ENCODE results near the gene SYNE1.

Gene SYNE1

GRCh38 chr6:152221806-152222628 lies 415.1 kb downstream of the SYNE1 start:
- DNase-seq: no peak

DNA sequence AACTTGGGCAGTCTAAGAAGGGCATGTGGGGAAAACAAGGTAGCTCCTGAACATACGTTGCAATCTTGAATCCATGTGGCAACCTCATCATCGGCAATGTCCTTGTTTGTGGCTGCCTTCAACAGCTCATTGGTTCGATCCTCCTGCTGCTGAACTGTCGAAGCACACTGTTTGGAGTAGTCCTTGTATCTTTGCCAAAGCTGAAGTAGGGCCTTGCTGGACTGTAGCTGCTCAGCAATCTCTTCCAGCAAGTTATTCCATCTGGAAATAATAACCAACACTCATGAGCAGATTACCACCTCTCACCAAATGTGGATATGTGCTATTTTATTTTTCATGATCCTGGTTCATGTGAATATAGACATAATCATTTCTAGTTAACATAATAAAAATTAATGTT lies 416.4 kb downstream of the SYNE1 start:
- DNase-seq: no peak

GRCh38 chr6:152218887-152219286 lies 418.3 kb downstream of the SYNE1 start:
- no peak for DNase-seq

DNA sequence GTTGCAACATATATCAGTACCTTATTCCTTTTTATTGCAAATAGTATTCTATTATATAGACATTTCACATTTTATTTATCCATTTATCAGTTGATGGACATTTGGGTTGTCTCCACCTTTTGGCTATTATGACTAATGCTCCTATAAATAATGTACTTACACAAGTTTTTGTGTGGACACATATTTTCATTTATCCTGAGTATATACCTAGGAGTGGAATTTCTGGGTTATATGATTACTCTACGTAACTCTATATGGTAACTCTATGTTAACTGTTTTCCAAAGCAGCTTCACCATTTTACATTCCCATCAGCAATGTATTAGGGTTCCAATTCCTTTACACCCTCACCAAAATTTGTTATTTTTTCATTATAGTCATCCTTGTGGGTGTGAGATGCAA lies 424.7 kb downstream of the SYNE1 start:
- no peak for DNase-seq

DNA sequence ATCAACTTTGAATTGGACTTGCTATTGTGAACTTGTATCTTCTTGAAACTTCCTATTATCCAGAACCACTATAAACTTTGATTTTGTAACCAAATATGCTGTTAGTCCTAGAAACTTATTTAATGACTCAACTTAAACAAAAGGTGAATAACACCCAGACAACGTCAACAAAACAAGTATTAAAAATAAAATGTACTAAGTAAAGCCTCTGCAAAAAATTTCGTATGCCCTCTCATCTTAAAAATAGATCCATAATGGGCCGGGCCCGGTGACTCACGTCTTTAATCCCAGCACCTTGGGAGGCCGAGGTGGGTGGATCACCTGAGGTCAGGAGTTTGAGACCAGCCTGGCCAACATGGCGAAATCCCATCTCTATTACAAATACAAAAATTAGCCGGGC lies 428.0 kb downstream of the SYNE1 start:
- no peak for DNase-seq

DNA sequence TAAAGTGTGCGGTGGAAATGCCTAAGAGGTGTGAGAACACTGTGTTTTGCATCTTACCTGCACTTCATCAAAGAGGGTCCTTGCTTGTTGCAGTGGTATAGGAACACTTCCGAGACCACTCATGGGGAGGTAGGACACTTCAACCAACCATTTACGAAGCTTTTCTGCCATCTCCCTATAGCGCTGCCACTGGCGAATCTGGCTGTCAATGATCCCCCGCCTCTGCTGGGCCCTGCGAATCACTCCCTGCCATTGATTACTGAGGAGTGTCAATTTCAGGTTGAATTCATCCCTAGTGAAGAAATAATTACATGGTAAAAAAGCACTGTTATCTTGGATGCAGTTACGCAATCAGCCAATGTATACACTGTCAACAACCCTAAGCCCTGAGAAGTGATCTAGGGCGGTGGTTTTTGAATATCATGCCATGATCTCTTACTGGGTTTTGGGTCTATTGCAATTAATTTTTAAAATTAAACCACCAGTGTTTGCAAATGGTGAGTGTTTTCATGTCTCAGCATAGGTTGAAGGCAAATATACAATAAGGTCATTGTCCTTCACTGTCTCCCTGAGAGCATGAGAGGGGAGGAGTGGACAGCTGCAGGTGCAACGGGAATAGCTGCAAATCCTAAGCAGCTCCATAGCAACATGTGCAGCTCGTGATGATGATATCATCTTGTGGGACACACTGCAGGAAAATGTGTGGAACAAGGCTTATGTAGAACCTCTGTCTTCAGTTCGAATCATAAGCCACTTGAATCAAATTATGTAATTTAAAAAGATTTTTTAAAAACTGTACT lies 429.0 kb downstream of the SYNE1 start:
- no peak for DNase-seq

DNA sequence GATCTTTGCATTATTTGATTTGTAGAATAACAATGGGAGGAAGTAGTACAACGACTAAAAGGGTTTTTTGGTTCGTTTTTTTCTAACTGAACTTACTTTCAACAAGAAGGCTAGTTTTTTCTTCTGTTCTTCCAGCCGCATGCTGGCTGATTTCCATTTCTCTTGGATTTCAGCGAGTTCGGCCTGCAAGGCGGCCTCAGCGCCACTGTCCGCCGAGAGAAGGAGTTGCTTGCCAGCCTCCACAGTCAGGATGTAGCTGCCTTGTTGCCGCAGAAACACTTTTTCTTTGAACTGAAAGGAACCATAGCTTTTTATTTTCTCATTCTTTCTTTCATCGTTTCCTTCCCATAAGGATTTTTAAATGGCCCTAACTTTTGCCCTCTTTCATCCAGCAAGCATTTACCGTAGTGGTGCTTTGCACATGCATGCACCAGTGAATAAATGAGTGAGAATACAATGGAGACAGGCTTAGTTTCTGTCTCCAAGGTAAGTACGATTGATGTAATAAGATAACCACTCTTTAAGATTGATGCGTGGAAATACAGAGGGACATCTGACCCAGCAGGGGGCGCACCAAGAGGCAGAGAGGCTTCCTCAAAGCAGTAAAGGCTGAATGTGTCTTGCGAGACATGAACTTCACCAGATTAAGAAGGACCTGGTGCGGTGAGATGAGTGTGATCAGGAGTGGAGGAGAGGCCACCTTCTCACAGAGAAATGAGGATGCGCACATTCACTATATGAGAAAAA lies 430.9 kb downstream of the SYNE1 start:
- no peak for DNase-seq

DNA sequence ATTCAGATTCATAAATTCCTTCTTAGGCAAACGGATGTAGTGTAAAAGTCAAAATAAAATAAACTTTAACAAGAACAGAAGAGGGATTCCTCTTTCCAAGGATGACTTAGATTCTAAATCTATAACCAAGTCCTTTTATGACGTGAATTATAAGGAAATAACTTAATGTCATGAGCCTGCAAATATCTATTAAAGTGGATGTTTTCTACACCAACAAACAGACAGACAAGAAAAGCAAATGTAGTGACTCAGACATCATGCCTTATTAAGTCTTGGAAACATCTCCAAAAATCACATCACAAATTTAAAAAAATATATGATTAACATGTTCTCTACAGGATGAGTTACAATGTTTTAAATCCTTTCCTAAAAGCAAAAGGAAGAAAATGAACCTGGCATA lies 432.6 kb downstream of the SYNE1 start:
- DNase-seq: no peak

- DNase-seq: no peak
Observed at GRCh38 chr6:152201120-152201519, 436.0 kb downstream of the SYNE1 start.

GRCh38 chr6:152195896-152196295 lies 441.3 kb downstream of the SYNE1 start:
- no peak for DNase-seq

DNA sequence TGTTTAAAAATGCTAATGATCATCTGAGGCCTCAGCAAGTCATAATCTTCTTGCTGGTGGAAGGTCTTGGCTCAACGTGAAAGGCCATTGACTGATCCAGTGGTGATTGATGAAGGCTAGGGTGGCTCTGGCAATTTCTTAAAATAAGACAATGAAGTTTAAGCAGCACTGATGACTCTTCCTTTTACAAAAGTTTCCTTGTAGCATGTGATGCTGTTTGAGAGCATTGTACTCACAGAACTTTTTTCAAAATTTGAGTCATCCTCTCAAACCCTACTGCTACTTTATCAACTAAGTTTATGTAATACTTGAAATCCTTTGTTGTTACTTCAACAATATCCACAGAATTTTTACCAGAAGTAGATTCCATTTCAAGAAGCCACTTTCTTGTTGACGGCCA lies 447.4 kb downstream of the SYNE1 start:
- DNase-seq: no peak

GRCh38 chr6:152188011-152188410 lies 449.2 kb downstream of the SYNE1 start:
- no peak for DNase-seq

- no peak for DNase-seq
Observed at GRCh38 chr6:152186840-152187239, 450.3 kb downstream of the SYNE1 start.

DNA sequence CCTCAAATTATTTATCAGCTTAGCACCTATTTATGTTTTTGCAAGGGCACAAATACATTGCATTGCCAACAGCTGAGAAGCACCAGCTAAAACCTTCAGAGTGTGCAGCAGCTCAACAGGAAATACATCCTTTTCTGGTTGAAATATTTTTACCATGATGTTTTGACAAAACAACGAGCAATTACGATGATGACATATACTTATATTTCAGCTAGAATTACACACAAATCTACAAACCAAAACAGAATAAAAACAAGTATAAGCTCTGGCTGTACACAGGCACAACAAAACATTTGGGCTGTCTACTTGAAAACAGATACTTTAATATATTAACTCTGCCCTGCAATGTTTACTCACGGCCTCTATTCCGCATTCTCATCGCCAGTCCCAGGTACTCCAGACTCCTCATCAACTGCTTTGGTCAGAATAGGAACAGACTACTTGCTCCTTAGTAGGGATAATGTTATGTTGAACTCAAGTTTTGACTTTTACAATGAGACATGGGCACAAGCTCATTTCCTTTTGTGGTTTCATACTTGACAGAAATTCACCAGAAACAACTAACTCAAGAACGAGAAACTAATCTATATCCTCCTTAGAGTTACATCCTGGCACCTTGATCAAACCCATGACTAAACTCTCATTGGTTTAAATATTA lies 452.1 kb downstream of the SYNE1 start:
- DNase-seq: no peak

DNA sequence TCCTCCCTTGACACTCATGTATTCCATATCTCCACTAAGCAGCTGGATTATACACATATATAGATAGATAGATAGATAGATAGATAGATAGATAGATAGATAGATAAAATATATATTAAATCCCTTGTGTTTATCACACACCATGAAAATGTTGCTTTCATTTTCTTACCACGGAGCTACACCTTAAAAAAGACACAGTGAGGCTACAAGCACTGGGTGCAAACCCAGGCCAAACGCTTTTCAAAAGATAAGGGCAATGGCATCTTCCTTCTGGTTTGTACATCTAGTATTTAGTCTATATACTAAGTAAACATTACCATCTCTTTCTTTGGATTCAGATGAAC lies 452.6 kb downstream of the SYNE1 start:
- DNase-seq: no peak

DNA sequence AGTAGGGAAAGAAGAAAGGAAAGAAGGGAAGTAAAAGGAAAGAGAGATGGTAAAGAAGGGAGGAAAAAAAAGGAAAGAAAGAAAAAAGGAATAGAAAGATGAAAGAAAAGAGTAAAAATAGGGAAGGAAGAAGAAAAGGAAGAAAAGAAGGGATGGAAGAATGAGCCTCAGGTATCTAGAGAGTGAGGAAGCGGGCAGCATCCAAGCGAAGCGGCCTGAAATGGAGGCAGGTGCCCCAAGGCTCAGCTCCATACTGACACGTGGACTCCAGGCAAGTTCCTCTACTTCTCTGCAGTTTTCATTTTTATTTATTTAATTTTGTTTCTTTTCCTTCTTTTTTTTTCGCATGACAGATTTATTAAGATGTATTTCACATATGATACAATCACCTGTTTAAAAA lies 456.6 kb downstream of the SYNE1 start:
- DNase-seq: no peak

- no peak for DNase-seq
Observed at GRCh38 chr6:152176268-152176667, 460.9 kb downstream of the SYNE1 start.

DNA sequence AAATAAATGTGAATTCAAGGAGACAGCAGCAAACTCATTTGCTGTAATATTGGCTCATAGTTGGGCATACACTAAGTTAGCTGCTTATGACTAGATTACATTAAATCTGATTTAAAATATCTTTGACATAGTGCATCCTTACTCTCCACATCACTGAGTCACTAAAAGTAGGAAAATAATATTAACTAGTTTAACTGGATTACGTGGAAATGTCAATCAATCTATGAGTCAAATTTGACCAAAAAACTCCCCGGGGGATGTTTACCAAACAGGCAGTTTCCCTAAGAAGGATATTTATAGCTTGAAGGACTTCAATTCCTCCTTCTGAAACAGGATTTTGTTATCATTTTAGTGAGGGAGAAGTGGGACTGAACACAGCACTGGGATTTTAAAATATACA lies 463.2 kb downstream of the SYNE1 start:
- DNase-seq: no peak

- DNase-seq: no peak
Observed at GRCh38 chr6:152173321-152173720, 463.8 kb downstream of the SYNE1 start.

- DNase-seq: no peak
Observed at GRCh38 chr6:152170702-152171667, 466.2 kb downstream of the SYNE1 start.

DNA sequence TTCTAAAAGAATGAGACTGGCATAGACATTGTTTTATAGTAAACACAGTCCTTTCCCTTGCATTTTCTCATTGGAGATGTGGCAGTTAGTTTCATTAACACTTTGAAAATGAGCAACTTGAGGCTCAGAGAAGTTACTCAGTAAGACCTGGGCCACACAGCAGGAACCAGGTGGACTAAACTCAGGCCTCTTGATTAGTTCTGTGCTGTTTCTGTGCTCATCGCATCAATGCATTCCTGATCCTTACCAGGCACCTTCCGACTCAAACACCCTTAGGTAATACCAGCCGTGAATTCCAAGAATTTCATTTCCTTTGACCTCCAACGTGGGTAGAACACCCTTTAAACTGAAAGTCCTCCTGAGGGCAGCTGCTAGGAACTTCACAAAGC lies 466.9 kb downstream of the SYNE1 start:
- no peak for DNase-seq
